PC-3 (cell line): ENCODE results near the gene YTHDC1.

Source experiments
- EZH2 ChIP-seq: fragments of 300-600 bp; sonication (generic); IDR thresholded peaks from one replicate; pipeline ENCODE4 v1.6.1; 2017; ENCODE audit warnings: antibody characterized with exemption, mild to moderate bottlenecking, low read length; ENCODE audit not compliant: unreplicated experiment
- EZH2phosphoT487 ChIP-seq: fragments of 300-600 bp; sonication (generic); IDR thresholded peaks from 2 replicates; pipeline ENCODE4 v1.6.1; 2018; ENCODE audit warnings: mild to moderate bottlenecking, antibody characterized with exemption, low read length, borderline replicate concordance
- TF ChIP-seq, protein P1 (sequence below): fragments of 300-600 bp; sonication (generic); conservative IDR thresholded peaks from 2 replicates; pipeline ENCODE4 v1.5.1; 2017; ENCODE audit warnings: antibody characterized with exemption, low read depth, mild to moderate bottlenecking, low read length

DNA sequence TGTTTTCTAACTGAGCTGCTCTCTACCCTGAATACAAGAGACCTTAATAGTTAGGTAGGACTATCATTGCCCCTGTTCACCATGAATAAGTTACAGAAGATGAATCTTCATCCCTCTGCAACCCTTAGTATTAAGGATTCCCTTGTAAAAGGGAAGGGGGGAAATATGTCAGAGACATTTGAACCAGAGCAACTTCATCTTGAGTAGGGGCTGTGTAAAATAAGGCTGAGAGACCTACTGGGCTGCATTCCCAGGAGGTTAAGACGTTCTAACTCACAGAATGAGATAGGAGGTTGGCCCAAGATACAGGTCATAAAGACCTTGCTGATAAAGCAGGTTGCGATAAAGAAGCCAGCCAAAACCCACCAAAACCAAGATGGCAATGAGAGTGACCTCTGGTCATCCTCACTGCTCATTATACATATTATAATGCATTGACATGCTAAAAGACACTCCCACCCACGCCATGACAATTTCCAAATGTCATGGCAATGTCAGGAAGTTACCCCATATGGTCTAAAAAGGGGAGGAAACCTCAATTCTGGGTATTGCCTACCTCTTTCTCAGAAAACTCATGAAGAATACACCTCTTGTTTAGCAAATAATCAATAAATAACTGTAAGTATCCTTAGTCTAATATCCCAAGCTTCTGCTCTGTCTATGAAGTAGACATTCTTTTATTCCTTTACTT, 84.9 kb downstream of the YTHDC1 start:
- TF ChIP-seq, protein P1, sequence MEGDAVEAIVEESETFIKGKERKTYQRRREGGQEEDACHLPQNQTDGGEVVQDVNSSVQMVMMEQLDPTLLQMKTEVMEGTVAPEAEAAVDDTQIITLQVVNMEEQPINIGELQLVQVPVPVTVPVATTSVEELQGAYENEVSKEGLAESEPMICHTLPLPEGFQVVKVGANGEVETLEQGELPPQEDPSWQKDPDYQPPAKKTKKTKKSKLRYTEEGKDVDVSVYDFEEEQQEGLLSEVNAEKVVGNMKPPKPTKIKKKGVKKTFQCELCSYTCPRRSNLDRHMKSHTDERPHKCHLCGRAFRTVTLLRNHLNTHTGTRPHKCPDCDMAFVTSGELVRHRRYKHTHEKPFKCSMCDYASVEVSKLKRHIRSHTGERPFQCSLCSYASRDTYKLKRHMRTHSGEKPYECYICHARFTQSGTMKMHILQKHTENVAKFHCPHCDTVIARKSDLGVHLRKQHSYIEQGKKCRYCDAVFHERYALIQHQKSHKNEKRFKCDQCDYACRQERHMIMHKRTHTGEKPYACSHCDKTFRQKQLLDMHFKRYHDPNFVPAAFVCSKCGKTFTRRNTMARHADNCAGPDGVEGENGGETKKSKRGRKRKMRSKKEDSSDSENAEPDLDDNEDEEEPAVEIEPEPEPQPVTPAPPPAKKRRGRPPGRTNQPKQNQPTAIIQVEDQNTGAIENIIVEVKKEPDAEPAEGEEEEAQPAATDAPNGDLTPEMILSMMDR, result no peak
- TF ChIP-seq EZH2 (no peak), EZH2phosphoT487 (no peak)
